RWPE1 (cell line): Measurements from ENCODE around the gene SLC2A4.

Experiments
- CTCF ChIA-PET: fragments of 350-600 bp; sonication (Branson Sonifier 250); formaldehyde crosslinking; extraction: SDS; loops from one replicate; lab custom pipeline; 2021; lab: Yijun Ruan, JAX
- POLR2A ChIA-PET: fragments of 400-600 bp; formaldehyde crosslinking; extraction: SDS; loops from one replicate; lab custom pipeline; 2020; ENCODE audit warnings: antibody characterized with exemption; ENCODE audit not compliant: low non-redundant PET; lab: Yijun Ruan, JAX
- DNase-seq: peaks from one replicate; pipeline ENCODE4 v3.0.0; 2012; ENCODE audit warnings: low spot score
- H3K27ac ChIP-seq: fragments of 450-650 bp; 2 replicates; pipeline ENCODE4 v1.5.1; 2017
- CTCF ChIP-seq: fragments of 450-650 bp; conservative IDR thresholded peaks from 2 replicates; pipeline ENCODE4 v1.5.1; 2017; ENCODE audit warnings: low read depth, mild to moderate bottlenecking

Gene SLC2A4

DNA sequence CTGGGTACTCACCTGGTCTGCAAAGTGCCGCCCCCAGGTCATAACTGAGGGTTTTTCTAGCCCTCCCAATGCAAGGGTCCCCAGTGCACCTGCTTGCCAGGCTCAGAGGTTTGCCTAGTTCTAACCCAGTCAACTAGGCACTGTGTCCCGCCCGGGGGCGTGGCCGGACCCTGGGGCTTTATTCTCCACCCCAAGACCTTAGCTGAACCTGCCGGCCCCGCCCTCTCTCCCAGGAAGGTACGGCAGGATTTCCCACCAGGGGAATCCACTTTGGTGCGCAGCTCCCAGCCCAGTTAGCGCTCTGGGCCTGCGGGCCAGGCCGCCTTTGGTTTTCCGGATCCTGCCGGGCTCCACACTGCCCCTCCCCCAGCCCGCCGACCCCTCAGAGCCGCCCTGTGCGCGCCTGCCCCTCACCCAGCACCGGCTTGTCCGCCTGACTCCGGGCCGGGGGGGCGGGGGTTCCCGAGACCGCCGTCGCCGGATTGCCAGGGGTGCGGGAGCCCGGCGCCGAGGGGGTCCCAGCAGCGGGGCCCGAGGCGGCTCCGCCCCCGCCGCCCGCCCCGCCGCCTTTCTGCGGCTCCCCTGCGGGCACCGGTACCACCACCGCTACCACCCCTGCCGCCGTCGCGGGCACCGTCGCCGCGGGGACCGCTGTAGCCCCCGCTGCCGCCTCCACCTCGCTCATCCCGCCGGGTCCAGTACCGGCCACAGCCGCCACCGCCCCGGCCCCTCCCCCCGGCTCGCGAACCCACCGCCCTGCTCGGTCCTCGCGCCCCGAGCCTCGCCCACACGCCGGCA is 12.5 kb downstream of the SLC2A4 start:
- peak overlapping the region; percentile 81 for H3K27ac ChIP-seq
- ChIA-PET CTCF (no interaction called here), POLR2A (interaction anchor here (1.1 kb wide), 1 partner anchor 13 kb away, joined by 4 read pairs; the partner anchor contains the start of gene SLC2A4)
- DNase-seq = peak; percentile 42
- TF ChIP-seq CTCF = no peak

- DNase-seq = peak; percentile 93
- ChIA-PET CTCF (no interaction called here), POLR2A (no interaction called here)
- H3K27ac ChIP-seq = peak within 1 kb of the TSS; percentile 81
- no peak for TF ChIP-seq CTCF
Measured at GRCh38 chr17:7294614-7295153, 13.2 kb downstream of the SLC2A4 start, which contains the start of gene YBX2. YBX2 (minus strand) TSS chr17:7294639; CDS start chr17:7294500, 139 bp downstream.

GRCh38 chr17:7295230-7296180 is 14.0 kb downstream of the SLC2A4 start:
- H3K27ac ChIP-seq = peak overlapping the region; percentile 81
- ChIA-PET POLR2A (interaction anchor here (0.6 to 0.9 kb wide), 2 partner anchors 14 to 97 kb away, joined by 3 to 5 read pairs; partner anchors contain the start of gene SLC2A4), CTCF (interaction anchor here (0.6 to 1.9 kb wide), 12 partner anchors 10 to 281 kb away, joined by 3 to 48 read pairs (median 5); partner anchors contain the start of genes GPS2 and SLC2A4)
- no peak for TF ChIP-seq CTCF
- DNase-seq = no peak

- ChIA-PET POLR2A (interaction anchor here (0.9 kb wide), 1 partner anchor 15 kb away, joined by 3 read pairs; the partner anchor contains the start of gene SLC2A4), CTCF (interaction anchor here (0.6 to 1.9 kb wide), 21 partner anchors 9 to 282 kb away, joined by 3 to 48 read pairs (median 4); partner anchors contain the start of genes CLDN7, CTDNEP1, GABARAP and GPS2)
- peak overlapping the region; percentile 81 for H3K27ac ChIP-seq
- TF ChIP-seq CTCF = peak; percentile 94
- DNase-seq = peak; percentile 55
Measured at GRCh38 chr17:7296189-7296861, 14.8 kb downstream of the SLC2A4 start.

GRCh38 chr17:7304179-7304578 is 22.7 kb downstream of the SLC2A4 start:
- H3K27ac ChIP-seq = no peak overlapping the region
- no peak for TF ChIP-seq CTCF
- CTCF ChIA-PET = no interaction called here
- DNase-seq = no peak
- POLR2A ChIA-PET = no interaction called here
